T-helper 1 cell treated with Interleukin-12 subunit alpha and Interleukin-12 subunit beta and Interleukin-4 antibody, amounts not matched to agents 30 μg/mL and 1 μg/mL, for 36 hours (primary cell): ENCODE measurements around the gene CPM.
A peak's percentile ranks its signal among the peaks of the same experiment; 100 is the strongest.
"Not testable (repeated sequence)": the region's sequence is repeated elsewhere in the genome, so short reads cannot be mapped to it uniquely, and the experiment has no call there.

ENCODE experiments used
- H3K27ac Mint-ChIP-seq: one replicate; pipeline ENCODE4 v1.8.0; 2021; ENCODE audit warnings: mild to moderate bottlenecking, mixed read lengths
- H3K27me3 Mint-ChIP-seq: one replicate; pipeline ENCODE4 v1.8.0; 2021; ENCODE audit warnings: low read depth, mixed read lengths
- H3K36me3 Mint-ChIP-seq: one replicate; pipeline ENCODE4 v1.8.0; 2021; ENCODE audit warnings: low read depth, mixed read lengths
- H3K4me1 Mint-ChIP-seq: one replicate; pipeline ENCODE4 v1.8.0; 2021; ENCODE audit warnings: low read depth, mixed read lengths
- H3K4me3 Mint-ChIP-seq: one replicate; pipeline ENCODE4 v1.8.0; 2021; ENCODE audit warnings: mild to moderate bottlenecking, moderate library complexity, mixed read lengths
- H3K9me3 Mint-ChIP-seq: one replicate; pipeline ENCODE4 v1.8.0; 2021; ENCODE audit warnings: mixed read lengths

Gene CPM

DNA sequence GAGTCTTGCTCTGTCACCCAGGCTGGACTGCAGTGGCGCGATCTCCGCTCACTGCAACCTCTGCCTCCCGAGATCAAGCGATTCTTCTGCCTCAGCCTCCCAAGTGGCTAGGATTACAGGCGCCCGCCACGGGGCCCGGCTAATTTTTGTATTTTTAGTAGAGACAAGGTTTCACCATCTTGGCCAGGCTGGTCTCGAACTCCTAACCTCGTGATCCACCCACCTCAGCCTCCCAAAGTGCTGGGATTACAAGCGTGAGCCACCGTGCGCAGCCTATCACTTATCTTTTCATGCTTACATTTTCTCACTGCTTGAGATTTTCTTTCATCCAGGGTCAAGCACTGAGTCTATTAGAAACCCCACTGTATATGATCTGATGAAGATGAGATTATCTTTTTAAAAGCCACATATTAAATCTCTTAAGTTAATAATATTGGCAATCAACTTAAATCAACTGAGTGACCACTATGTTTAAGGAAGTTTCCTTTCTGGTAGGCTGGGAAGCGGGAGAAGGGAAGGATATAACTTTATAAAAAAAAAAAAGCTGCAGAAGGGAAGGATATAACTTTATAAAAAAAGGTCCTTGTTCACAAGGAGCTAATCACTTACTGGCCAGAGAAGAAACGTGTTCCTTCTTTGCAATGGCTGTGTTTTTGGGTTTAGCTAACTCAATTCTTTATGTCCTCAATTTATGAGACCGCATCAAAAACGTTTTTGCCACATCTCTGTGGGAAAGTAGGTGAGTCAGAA lies 126.3 kb downstream of the CPM start:
- no peaks in the 10 kb centered on the region for H3K9me3 Mint-ChIP-seq
- peaks cover 19% of the 10 kb centered on the region for H3K4me1 Mint-ChIP-seq
- H3K27ac Mint-ChIP-seq: peak overlapping the region; percentile 99
- H3K27me3 Mint-ChIP-seq: no peaks in the 10 kb centered on the region
- peaks cover 28% of the 10 kb centered on the region for H3K36me3 Mint-ChIP-seq
- peak overlapping the region; percentile 91 for H3K4me3 Mint-ChIP-seq

DNA sequence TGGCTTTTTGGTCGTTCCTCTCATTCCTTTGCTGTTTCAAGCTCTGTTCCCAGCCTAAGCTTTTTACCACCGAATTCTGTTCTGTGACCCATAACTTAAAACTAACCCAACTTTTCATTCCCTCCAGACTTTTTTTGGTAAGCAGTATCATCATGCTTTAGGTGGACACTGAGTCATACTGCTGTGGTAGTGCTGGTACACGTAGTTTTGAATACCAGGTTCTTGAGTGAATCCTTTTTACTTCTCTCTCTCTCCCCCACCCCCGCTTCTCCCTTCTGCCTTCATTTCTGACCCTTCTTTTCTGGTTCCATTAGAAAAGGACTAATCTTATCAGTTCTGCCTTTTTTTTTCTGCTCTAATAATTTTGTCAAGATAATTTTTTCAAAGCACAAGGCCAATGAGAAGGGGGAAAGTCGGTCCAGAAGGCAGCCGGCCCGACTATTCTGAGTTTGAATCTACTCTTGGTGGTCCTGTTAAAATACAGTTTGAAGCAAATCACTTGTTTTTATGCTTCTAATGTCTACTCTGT lies 127.3 kb downstream of the CPM start:
- Mint-ChIP-seq H3K27me3 (no peaks in the 10 kb centered on the region), H3K27ac (no peak overlapping the region), H3K4me1 (peaks cover 10% of the 10 kb centered on the region), H3K9me3 (no peaks in the 10 kb centered on the region), H3K36me3 (peaks cover 18% of the 10 kb centered on the region), H3K4me3 (no peak overlapping the region)

DNA sequence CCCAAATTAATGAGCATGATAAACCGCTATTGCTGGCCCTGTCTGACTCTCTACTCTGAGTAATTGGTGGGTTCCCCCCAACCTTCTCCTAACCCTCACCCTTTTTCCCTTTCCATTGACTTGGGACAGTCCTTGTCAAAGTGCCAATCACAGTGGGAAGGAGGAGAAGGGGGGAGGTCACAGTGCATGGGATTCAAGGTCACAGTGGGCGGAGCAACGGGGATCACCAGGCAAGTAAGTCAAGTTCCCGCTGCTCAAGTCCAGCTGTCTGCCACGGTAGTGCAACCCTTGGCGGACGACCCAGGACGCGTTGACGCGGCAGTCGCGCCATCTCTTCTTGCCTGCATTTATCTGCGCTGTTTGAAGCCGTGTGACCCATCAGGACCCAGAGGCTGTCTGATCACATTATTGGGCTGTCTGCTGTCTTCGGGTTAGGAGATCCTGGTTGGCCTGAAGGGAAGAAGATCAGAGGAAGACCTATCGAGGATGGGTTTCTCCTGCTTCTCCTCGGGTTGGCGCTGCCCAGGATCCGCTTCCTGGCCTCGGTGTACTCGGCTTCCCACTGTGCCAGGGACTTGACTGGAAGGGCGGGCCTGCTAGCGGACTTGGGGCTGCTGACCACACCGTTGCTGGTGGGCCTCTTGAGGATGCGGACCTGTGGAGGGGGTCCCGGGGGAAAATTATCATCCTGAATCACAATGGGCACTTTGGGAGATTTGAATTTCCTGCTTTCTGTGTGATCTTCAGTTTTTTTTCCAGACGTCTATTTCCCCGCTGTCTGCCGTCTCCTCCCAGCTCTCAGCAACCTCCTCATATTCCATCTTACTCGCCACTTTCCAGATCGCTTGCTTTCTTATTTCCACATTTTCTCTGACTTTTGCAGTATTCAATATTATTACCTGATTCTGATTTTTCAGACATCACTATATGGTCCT lies 128.0 kb downstream of the CPM start:
- no peak overlapping the region for H3K4me3 Mint-ChIP-seq
- peaks cover 10% of the 10 kb centered on the region for H3K4me1 Mint-ChIP-seq
- no peak overlapping the region for H3K27ac Mint-ChIP-seq
- no peaks in the 10 kb centered on the region for H3K27me3 Mint-ChIP-seq
- H3K36me3 Mint-ChIP-seq: peaks cover 15% of the 10 kb centered on the region
- no peaks in the 10 kb centered on the region for H3K9me3 Mint-ChIP-seq

DNA sequence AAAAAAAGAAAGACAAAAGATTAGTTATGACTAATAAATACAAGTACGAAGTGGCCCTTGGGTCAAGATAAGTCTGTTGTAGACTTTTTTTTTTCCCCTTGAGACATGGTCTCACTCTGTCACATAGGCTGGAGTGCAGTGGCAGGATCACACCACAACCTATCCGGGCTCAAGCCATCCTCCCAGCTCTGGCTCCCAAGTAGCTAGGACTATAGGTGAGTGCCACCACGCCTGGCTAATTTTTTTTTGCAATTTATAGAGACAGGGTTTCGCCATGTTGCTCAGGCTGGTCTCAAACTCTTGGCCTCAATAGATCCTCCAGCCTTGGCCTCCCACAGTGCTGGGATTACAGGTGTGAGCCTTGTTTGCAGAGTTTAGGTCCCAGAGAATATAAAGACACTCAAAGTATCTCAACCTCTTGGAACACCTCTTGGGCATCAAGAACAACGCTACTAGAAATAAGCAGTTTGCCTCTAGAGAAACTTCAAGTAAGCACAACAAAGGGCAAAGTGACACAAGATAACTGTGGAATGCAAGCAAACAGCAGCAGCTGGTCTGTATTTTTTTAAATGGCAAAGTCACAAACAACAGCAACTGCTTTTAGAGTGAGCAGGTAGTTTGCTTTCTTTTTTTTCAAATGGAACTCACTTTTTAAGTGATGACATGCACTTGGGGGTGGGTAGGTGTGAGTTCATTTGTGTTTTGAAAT lies 128.9 kb downstream of the CPM start:
- peaks cover 7% of the 10 kb centered on the region for H3K36me3 Mint-ChIP-seq
- no peak overlapping the region for H3K4me3 Mint-ChIP-seq
- no peaks in the 10 kb centered on the region for H3K9me3 Mint-ChIP-seq
- H3K27me3 Mint-ChIP-seq: no peaks in the 10 kb centered on the region
- H3K27ac Mint-ChIP-seq: no peak overlapping the region
- H3K4me1 Mint-ChIP-seq: peaks cover 10% of the 10 kb centered on the region

DNA sequence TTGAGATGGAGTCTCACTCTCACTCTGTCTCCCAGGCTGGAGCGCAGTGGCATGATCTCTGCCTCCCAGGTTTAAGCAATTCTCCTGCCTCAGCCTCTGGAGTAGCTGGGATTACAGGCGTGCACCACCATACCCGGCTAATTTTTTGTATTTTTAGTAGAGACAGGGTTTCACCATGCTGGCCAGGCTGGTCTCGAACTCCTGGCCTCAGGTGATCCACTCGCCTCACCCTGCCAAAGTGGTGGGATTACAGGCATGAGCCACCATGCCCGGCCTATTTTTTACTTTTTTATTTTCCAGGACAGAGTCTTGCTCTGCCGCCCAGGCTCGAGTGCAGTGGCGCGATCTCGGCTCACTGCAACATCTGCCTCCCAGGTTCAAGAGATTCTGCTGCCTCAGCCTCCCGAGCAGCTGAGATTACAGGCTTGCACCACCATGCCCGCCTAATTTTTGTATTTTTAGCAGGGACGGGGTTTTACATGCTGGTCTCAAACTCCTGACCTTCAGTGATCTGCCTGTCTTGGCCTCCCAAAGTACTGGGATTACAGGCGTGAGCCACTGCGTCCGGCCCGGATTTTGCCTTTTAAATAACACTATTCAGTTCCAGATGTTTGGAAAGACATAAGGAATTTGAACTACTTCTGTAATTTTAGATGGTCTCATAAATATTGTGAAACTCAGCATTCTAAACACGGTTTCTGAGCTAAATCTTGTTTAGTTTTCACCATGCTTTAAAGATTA lies 129.9 kb downstream of the CPM start:
- H3K9me3 Mint-ChIP-seq, H3K4me3 Mint-ChIP-seq, H3K27ac Mint-ChIP-seq, H3K36me3 Mint-ChIP-seq, H3K4me1 Mint-ChIP-seq, H3K27me3 Mint-ChIP-seq: not testable (repeated sequence)

DNA sequence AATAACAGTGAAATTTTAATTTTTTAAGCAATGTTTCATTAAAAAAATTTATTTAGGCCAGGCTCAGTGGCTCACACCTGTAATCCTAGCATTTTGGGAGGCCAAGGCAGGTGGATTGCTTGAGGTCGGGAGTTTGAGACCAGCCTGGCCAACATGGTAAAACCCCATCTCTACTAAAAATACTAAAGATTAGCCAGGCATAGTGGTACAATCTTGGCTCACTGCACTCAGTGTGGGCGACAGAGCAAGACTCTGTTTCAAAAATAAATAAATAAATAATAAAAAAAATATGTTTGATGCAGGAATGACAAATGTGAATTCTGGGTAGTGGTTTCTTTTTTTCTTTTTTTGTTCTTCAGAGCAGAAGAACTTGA lies 130.6 kb downstream of the CPM start:
- not testable (repeated sequence) for H3K4me1 Mint-ChIP-seq, H3K27ac Mint-ChIP-seq, H3K4me3 Mint-ChIP-seq, H3K36me3 Mint-ChIP-seq, H3K27me3 Mint-ChIP-seq, H3K9me3 Mint-ChIP-seq
